GM12878 (cell line): Measurements from ENCODE around the gene NOP14. TPM values are rescaled to one million over a fixed set of nuclear protein-coding genes. Genes with fewer than 3 reads are reported as not detected.
A peak's percentile ranks its signal among the peaks of the same experiment; 100 is the strongest.

Experiments used
- GABPA ChIP-seq: IDR thresholded peaks from 2 replicates; pipeline ENCODE4 v1.6.1; 2014; ENCODE audit warnings: antibody characterized with exemption, low read depth, mild to moderate bottlenecking, inconsistent platforms
- HDAC2 ChIP-seq: fragments of 200-600 bp; sonication (generic); IDR thresholded peaks from 2 replicates; pipeline ENCODE4 v1.6.1; 2017
- HDGF ChIP-seq: fragments of 450-650 bp; IDR thresholded peaks from 2 replicates; pipeline ENCODE4 v1.6.1; 2016; ENCODE audit warnings: antibody characterized with exemption
- KLF5 ChIP-seq: fragments of 450-650 bp; IDR thresholded peaks from 2 replicates; pipeline ENCODE4 v1.6.1; 2014; ENCODE audit warnings: mild to moderate bottlenecking; ENCODE audit not compliant: partially characterized antibody
- MEF2B ChIP-seq: fragments of 450-650 bp; IDR thresholded peaks from 2 replicates; pipeline ENCODE4 v1.6.1; 2018; ENCODE audit warnings: mild to moderate bottlenecking, moderate library complexity; ENCODE audit not compliant: partially characterized antibody, poor library complexity, severe bottlenecking
- MYC ChIP-seq: IDR thresholded peaks from 2 replicates; pipeline ENCODE4 v1.6.1; 2011; ENCODE audit warnings: mild to moderate bottlenecking, low read length, moderate library complexity, inconsistent platforms; ENCODE audit not compliant: insufficient read depth, insufficient replicate concordance, insufficient read length, severe bottlenecking
- NFXL1 ChIP-seq: fragments of 450-650 bp; IDR thresholded peaks from 2 replicates; pipeline ENCODE4 v1.6.1; 2017; ENCODE audit warnings: antibody characterized with exemption, mild to moderate bottlenecking, borderline replicate concordance
- NR2C1 ChIP-seq: fragments of 450-650 bp; IDR thresholded peaks from 2 replicates; pipeline ENCODE4 v1.6.1; 2017; ENCODE audit warnings: antibody characterized with exemption, mild to moderate bottlenecking, moderate library complexity
- NRF1 ChIP-seq: conservative IDR thresholded peaks from 2 replicates; pipeline ENCODE4 v1.6.1; 2011; ENCODE audit warnings: mild to moderate bottlenecking, low read depth, low read length, improper control_type of control experiment
- POLR2AphosphoS2 ChIP-seq: IDR thresholded peaks from 2 replicates; pipeline ENCODE4 v1.6.1; 2011; ENCODE audit warnings: low read depth, mild to moderate bottlenecking, low read length, improper control_type of control experiment, moderate library complexity
- POLR2AphosphoS5 ChIP-seq: IDR thresholded peaks from 2 replicates; pipeline ENCODE4 v1.6.1; 2011; ENCODE audit warnings: mild to moderate bottlenecking, low read length, inconsistent platforms
- SMARCA5 ChIP-seq: fragments of 450-650 bp; IDR thresholded peaks from 2 replicates; pipeline ENCODE4 v1.6.1; 2017; ENCODE audit warnings: mild to moderate bottlenecking
- WRNIP1 ChIP-seq: IDR thresholded peaks from 2 replicates; pipeline ENCODE4 v1.6.1; 2011; ENCODE audit warnings: low read depth, low read length, improper control_type of control experiment, borderline replicate concordance
- ZBTB33 ChIP-seq: fragments of 450-650 bp; IDR thresholded peaks from 2 replicates; pipeline ENCODE4 v1.6.1; 2017; ENCODE audit warnings: mild to moderate bottlenecking
- ZNF207 ChIP-seq: fragments of 450-650 bp; IDR thresholded peaks from 2 replicates; pipeline ENCODE4 v1.6.1; 2014; ENCODE audit warnings: antibody characterized with exemption, mild to moderate bottlenecking, borderline replicate concordance
- ZNF384 ChIP-seq: IDR thresholded peaks from 2 replicates; pipeline ENCODE4 v1.6.1; 2012; ENCODE audit warnings: low read depth, mild to moderate bottlenecking, low read length, improper control_type of control experiment, borderline replicate concordance
- polyA plus RNA-seq, 11 experiments: library from polyadenylated mRNA; depleted of rRNA in 4 of 11; unstranded in 6 of 11; stranded (reverse) in 5 of 11; fragments of >200 nt; fragmentation: Nextera tagmentation in 4 of 11; fragmentation: Illumina TruSeq in 1 of 11; extraction: Ambion mirVana in 4 of 11; extraction: Trizol in 1 of 11; gene quantifications; 1 replicate in 1 of 11; 2 replicates in 10 of 11; pipeline versions ENCODE4 v1.2.1 to v1.2.3, GENCODE V29; 2011 to 2016; ENCODE audit warnings: inconsistent platforms in 2 of 11, missing spikeins in 2 of 11, low read depth in 1 of 11
- total RNA-seq, 4 experiments: library from RNA; depleted of rRNA in 3 of 4; stranded (reverse); fragments of >200 nt in 3 of 4; fragmentation: Illumina TruSeq in 1 of 4; extraction: Trizol in 1 of 4; gene quantifications; 2 replicates each; pipeline versions ENCODE4 v1.2.1 to v1.2.3, GENCODE V29; 2013 to 2021
- TF ChIP-seq, protein P1 (sequence below): fragments of 450-650 bp; IDR thresholded peaks from 2 replicates; pipeline ENCODE4 v1.6.1; 2016; ENCODE audit warnings: mild to moderate bottlenecking
- TF ChIP-seq, protein P2 (sequence below): fragments of 450-650 bp; IDR thresholded peaks from 2 replicates; pipeline ENCODE4 v1.6.1; 2014; ENCODE audit warnings: mild to moderate bottlenecking
- TF ChIP-seq, protein P3 (sequence below): IDR thresholded peaks from 2 replicates; pipeline ENCODE4 v1.6.1; 2012; ENCODE audit warnings: improper control_type of control experiment, low read depth, low read length; ENCODE audit not compliant: insufficient replicate concordance

NOP14 gene
- total and polyA plus RNA-seq, 10 of the 15 experiments (the other 5 are each of a cell fraction or from before 2014, with no cell fraction given): 13.8 to 80.6 (median 49.7) TPM

DNA sequence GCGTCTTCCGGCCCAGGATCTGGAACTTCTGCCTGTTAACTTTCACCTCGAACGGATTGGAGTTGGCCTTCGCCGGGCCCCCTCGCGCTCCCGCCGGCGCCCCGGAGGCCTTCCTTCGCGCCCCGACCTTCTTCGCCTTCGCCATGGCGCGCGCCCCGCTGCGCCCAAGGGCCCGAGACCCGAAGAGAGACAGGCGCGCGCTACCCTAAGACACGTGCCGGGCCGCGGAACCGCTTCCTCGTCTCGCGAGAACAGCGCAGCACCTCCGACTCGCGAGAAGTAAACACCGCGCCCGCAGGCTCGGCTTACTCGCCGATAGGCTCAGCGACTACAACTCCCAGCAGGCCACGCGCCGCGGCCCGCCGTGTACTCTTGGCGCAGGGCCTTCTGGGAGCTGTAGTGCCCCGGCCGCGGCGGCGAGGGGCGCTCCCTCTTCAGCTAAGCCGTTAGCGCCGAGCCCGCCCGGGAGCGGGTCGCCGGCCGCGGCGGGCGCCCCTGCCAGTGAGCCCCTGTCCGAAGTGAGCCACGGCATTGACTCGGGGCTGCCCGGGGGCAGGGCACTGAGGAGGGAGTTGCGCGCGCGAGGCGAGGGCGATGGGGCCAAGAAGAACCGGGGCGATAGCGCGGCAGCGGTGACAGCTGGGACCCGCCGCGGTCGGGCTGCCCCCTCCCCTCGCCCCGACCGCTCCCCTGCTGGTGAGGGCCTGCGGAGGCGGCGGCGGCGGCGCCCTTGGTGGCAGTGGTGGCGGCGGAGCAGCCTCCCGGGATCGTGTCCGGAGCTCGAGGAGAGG, at the start of gene NOP14, which contains the start of gene GRK4 (continued):
- TF ChIP-seq NR2C1 (peak; percentile 87), WRNIP1 (no peak), ZNF207 (peak; percentile 82; the same call in 1 of the 2 replicates), POLR2AphosphoS2 (0 out of 2 replicates have a peak, but pooled peaks have one; percentile 41), ZNF384 (no peak), MYC (peak; percentile 95), HDAC2 (peak; percentile 83), POLR2AphosphoS5 (peak; percentile 78; the same call in 1 of the 2 replicates), GABPA (no peak), ZBTB33 (peak; percentile 33; the same call in 1 of the 2 replicates), NRF1 (no peak), HDGF (peak; percentile 41; the same call in 1 of the 2 replicates), KLF5 (peak; percentile 94), NFXL1 (no peak), MEF2B (peak; percentile 37), SMARCA5 (no peak)
- TF ChIP-seq, protein P1, sequence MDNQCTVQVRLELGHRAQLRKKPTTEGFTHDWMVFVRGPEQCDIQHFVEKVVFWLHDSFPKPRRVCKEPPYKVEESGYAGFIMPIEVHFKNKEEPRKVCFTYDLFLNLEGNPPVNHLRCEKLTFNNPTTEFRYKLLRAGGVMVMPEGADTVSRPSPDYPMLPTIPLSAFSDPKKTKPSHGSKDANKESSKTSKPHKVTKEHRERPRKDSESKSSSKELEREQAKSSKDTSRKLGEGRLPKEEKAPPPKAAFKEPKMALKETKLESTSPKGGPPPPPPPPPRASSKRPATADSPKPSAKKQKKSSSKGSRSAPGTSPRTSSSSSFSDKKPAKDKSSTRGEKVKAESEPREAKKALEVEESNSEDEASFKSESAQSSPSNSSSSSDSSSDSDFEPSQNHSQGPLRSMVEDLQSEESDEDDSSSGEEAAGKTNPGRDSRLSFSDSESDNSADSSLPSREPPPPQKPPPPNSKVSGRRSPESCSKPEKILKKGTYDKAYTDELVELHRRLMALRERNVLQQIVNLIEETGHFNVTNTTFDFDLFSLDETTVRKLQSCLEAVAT: no peak
- TF ChIP-seq, protein P2, sequence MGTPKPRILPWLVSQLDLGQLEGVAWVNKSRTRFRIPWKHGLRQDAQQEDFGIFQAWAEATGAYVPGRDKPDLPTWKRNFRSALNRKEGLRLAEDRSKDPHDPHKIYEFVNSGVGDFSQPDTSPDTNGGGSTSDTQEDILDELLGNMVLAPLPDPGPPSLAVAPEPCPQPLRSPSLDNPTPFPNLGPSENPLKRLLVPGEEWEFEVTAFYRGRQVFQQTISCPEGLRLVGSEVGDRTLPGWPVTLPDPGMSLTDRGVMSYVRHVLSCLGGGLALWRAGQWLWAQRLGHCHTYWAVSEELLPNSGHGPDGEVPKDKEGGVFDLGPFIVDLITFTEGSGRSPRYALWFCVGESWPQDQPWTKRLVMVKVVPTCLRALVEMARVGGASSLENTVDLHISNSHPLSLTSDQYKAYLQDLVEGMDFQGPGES: 0 out of 2 replicates have a peak, but pooled peaks have one; percentile 30
- TF ChIP-seq, protein P3, sequence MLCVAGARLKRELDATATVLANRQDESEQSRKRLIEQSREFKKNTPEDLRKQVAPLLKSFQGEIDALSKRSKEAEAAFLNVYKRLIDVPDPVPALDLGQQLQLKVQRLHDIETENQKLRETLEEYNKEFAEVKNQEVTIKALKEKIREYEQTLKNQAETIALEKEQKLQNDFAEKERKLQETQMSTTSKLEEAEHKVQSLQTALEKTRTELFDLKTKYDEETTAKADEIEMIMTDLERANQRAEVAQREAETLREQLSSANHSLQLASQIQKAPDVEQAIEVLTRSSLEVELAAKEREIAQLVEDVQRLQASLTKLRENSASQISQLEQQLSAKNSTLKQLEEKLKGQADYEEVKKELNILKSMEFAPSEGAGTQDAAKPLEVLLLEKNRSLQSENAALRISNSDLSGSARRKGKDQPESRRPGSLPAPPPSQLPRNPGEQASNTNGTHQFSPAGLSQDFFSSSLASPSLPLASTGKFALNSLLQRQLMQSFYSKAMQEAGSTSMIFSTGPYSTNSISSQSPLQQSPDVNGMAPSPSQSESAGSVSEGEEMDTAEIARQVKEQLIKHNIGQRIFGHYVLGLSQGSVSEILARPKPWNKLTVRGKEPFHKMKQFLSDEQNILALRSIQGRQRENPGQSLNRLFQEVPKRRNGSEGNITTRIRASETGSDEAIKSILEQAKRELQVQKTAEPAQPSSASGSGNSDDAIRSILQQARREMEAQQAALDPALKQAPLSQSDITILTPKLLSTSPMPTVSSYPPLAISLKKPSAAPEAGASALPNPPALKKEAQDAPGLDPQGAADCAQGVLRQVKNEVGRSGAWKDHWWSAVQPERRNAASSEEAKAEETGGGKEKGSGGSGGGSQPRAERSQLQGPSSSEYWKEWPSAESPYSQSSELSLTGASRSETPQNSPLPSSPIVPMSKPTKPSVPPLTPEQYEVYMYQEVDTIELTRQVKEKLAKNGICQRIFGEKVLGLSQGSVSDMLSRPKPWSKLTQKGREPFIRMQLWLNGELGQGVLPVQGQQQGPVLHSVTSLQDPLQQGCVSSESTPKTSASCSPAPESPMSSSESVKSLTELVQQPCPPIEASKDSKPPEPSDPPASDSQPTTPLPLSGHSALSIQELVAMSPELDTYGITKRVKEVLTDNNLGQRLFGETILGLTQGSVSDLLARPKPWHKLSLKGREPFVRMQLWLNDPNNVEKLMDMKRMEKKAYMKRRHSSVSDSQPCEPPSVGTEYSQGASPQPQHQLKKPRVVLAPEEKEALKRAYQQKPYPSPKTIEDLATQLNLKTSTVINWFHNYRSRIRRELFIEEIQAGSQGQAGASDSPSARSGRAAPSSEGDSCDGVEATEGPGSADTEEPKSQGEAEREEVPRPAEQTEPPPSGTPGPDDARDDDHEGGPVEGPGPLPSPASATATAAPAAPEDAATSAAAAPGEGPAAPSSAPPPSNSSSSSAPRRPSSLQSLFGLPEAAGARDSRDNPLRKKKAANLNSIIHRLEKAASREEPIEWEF: no peak
